SJCRH30 (cell line): ENCODE data around the gene PDE8B. TPM values are rescaled to one million over a fixed set of nuclear protein-coding genes. Genes with fewer than 3 reads are reported as not detected.

Experiments
- DNase-seq, 2 experiments: peaks; one replicate each; pipeline ENCODE4 v3.0.0-alpha.2; 2015 to 2020
- H3K27ac ChIP-seq: fragments of 250-450 bp; sonication (Bioruptor Pico); 2 replicates; pipeline ENCODE4 v1.5.1; 2020; ENCODE audit warnings: mild to moderate bottlenecking, moderate library complexity
- H3K27me3 ChIP-seq: fragments of 250-450 bp; sonication (Bioruptor Pico); 2 replicates; pipeline ENCODE4 v1.5.1; 2020; ENCODE audit warnings: mild to moderate bottlenecking, moderate library complexity
- H3K36me3 ChIP-seq: fragments of 250-450 bp; sonication (Bioruptor Pico); 2 replicates; pipeline ENCODE4 v1.5.1; 2020; ENCODE audit warnings: mild to moderate bottlenecking, moderate library complexity
- H3K4me1 ChIP-seq: fragments of 250-450 bp; sonication (Bioruptor Pico); 2 replicates; pipeline ENCODE4 v1.5.1; 2020; ENCODE audit warnings: mild to moderate bottlenecking, moderate library complexity
- H3K4me3 ChIP-seq: fragments of 250-450 bp; sonication (Bioruptor Pico); 2 replicates; pipeline ENCODE4 v1.5.1; 2020; ENCODE audit warnings: mild to moderate bottlenecking, moderate library complexity
- H3K9me3 ChIP-seq: fragments of 250-450 bp; sonication (Bioruptor Pico); replicated peaks from 2 replicates; pipeline ENCODE4 v1.5.1; 2020; ENCODE audit warnings: mild to moderate bottlenecking, moderate library complexity
- total RNA-seq: library from RNA; depleted of rRNA; stranded (reverse); fragments of >200 nt; shearing (Covaris generic); gene quantifications from 2 replicates; pipeline ENCODE4 v1.2.3, GENCODE V29; 2014

The PDE8B gene
- total RNA-seq, 1 experiment from 2014 or later: 0.22 TPM

- no peaks in the 10 kb centered on the region for H3K27me3 ChIP-seq
- H3K36me3 ChIP-seq: no peaks in the 10 kb centered on the region
- no peak overlapping the region for H3K27ac ChIP-seq
- DNase-seq: no peak
- no peak overlapping the region for H3K4me3 ChIP-seq
- H3K4me1 ChIP-seq: no peaks in the 10 kb centered on the region
- H3K9me3 ChIP-seq: no peaks in the 10 kb centered on the region
Measured at GRCh38 chr5:77326986-77327734, 116.7 kb downstream of the PDE8B start.

- H3K4me3 ChIP-seq: no peak overlapping the region
- H3K27me3 ChIP-seq: no peaks in the 10 kb centered on the region
- no peaks in the 10 kb centered on the region for H3K36me3 ChIP-seq
- H3K27ac ChIP-seq: no peak overlapping the region
- H3K9me3 ChIP-seq: no peaks in the 10 kb centered on the region
- DNase-seq: no peak
- no peaks in the 10 kb centered on the region for H3K4me1 ChIP-seq
Measured at GRCh38 chr5:77328930-77329647, 118.6 kb downstream of the PDE8B start.

GRCh38 chr5:77329664-77330430, 119.4 kb downstream of the PDE8B start:
- Histone ChIP-seq H3K27me3 (no peaks in the 10 kb centered on the region), H3K36me3 (no peaks in the 10 kb centered on the region), H3K27ac (no peak overlapping the region), H3K9me3 (no peaks in the 10 kb centered on the region), H3K4me3 (no peak overlapping the region), H3K4me1 (no peaks in the 10 kb centered on the region)
- no peak for DNase-seq

GRCh38 chr5:77333036-77333435, 122.6 kb downstream of the PDE8B start:
- Histone ChIP-seq H3K36me3 (no peaks in the 10 kb centered on the region), H3K4me3 (no peak overlapping the region), H3K9me3 (no peaks in the 10 kb centered on the region), H3K27me3 (no peaks in the 10 kb centered on the region), H3K27ac (no peak overlapping the region), H3K4me1 (peaks cover 3% of the 10 kb centered on the region)
- DNase-seq: no peak

- H3K27ac ChIP-seq: no peak overlapping the region
Measured at GRCh38 chr5:77333451-77334123, 123.1 kb downstream of the PDE8B start.

GRCh38 chr5:77337246-77337645, 126.8 kb downstream of the PDE8B start:
- peaks cover 3% of the 10 kb centered on the region for H3K4me1 ChIP-seq
- no peak overlapping the region for H3K4me3 ChIP-seq
- no peaks in the 10 kb centered on the region for H3K27me3 ChIP-seq
- no peaks in the 10 kb centered on the region for H3K36me3 ChIP-seq
- H3K9me3 ChIP-seq: no peaks in the 10 kb centered on the region
- no peak overlapping the region for H3K27ac ChIP-seq
- peak in 1 of 2 experiments; percentile 15 for DNase-seq

More at GRCh38 chr5:77333451-77334123, 123.1 kb downstream of the PDE8B start:
- Histone ChIP-seq H3K9me3 (no peaks in the 10 kb centered on the region), H3K36me3 (no peaks in the 10 kb centered on the region), H3K4me1 (peaks cover 3% of the 10 kb centered on the region), H3K4me3 (no peak overlapping the region), H3K27me3 (no peaks in the 10 kb centered on the region)
- no peak for DNase-seq

GRCh38 chr5:77337686-77338085, 127.2 kb downstream of the PDE8B start:
- Histone ChIP-seq H3K4me1 (peaks cover 3% of the 10 kb centered on the region), H3K27ac (no peak overlapping the region), H3K4me3 (no peak overlapping the region), H3K9me3 (no peaks in the 10 kb centered on the region), H3K36me3 (no peaks in the 10 kb centered on the region), H3K27me3 (no peaks in the 10 kb centered on the region)
- DNase-seq: peak; percentile 35 to 57

GRCh38 chr5:77339337-77339890, 128.9 kb downstream of the PDE8B start:
- no peaks in the 10 kb centered on the region for H3K27me3 ChIP-seq
- H3K4me3 ChIP-seq: no peak overlapping the region
- peaks cover 3% of the 10 kb centered on the region for H3K4me1 ChIP-seq
- no peaks in the 10 kb centered on the region for H3K9me3 ChIP-seq
- no peaks in the 10 kb centered on the region for H3K36me3 ChIP-seq
- no peak for DNase-seq
- H3K27ac ChIP-seq: no peak overlapping the region

- H3K9me3 ChIP-seq: no peaks in the 10 kb centered on the region
- no peak for DNase-seq
- no peaks in the 10 kb centered on the region for H3K4me1 ChIP-seq
- H3K36me3 ChIP-seq: no peaks in the 10 kb centered on the region
- no peak overlapping the region for H3K27ac ChIP-seq
- H3K4me3 ChIP-seq: no peak overlapping the region
- peaks cover 9% of the 10 kb centered on the region; the same call in 1 of the 2 replicates for H3K27me3 ChIP-seq
Measured at GRCh38 chr5:77343165-77343564, 132.7 kb downstream of the PDE8B start.

- H3K4me3 ChIP-seq: no peak overlapping the region
- no peaks in the 10 kb centered on the region for H3K9me3 ChIP-seq
- no peak for DNase-seq
- H3K27me3 ChIP-seq: peaks cover 13% of the 10 kb centered on the region
- H3K4me1 ChIP-seq: no peaks in the 10 kb centered on the region
- H3K36me3 ChIP-seq: no peaks in the 10 kb centered on the region
- no peak overlapping the region for H3K27ac ChIP-seq
Measured at GRCh38 chr5:77347435-77348098, 137.1 kb downstream of the PDE8B start.

GRCh38 chr5:77353251-77353650, 142.8 kb downstream of the PDE8B start:
- no peak overlapping the region for H3K27ac ChIP-seq
- no peak for DNase-seq
- no peaks in the 10 kb centered on the region for H3K4me1 ChIP-seq
- H3K27me3 ChIP-seq: peaks cover 4% of the 10 kb centered on the region; the same call in 1 of the 2 replicates
- H3K9me3 ChIP-seq: no peaks in the 10 kb centered on the region
- H3K36me3 ChIP-seq: no peaks in the 10 kb centered on the region
- H3K4me3 ChIP-seq: no peak overlapping the region

- Histone ChIP-seq H3K36me3 (no peaks in the 10 kb centered on the region), H3K4me1 (no peaks in the 10 kb centered on the region), H3K9me3 (no peaks in the 10 kb centered on the region), H3K4me3 (no peak overlapping the region), H3K27ac (no peak overlapping the region), H3K27me3 (no peaks in the 10 kb centered on the region)
- DNase-seq: no peak
Measured at GRCh38 chr5:77354454-77354853, 144.0 kb downstream of the PDE8B start.

- H3K9me3 ChIP-seq: no peaks in the 10 kb centered on the region
- no peaks in the 10 kb centered on the region for H3K36me3 ChIP-seq
- no peak overlapping the region for H3K27ac ChIP-seq
- no peaks in the 10 kb centered on the region for H3K27me3 ChIP-seq
- DNase-seq: peak in 1 of 2 experiments; percentile 12
- no peaks in the 10 kb centered on the region for H3K4me1 ChIP-seq
- no peak overlapping the region for H3K4me3 ChIP-seq
Measured at GRCh38 chr5:77355080-77355479, 144.6 kb downstream of the PDE8B start.

- no peaks in the 10 kb centered on the region for H3K36me3 ChIP-seq
- H3K27me3 ChIP-seq: no peaks in the 10 kb centered on the region
- no peak overlapping the region for H3K4me3 ChIP-seq
- H3K4me1 ChIP-seq: no peaks in the 10 kb centered on the region
- DNase-seq: no peak
- H3K9me3 ChIP-seq: no peaks in the 10 kb centered on the region
- no peak overlapping the region for H3K27ac ChIP-seq
Measured at GRCh38 chr5:77355751-77356150, 145.3 kb downstream of the PDE8B start.
